ENCODE data around the gene GLP2R. TPM values are rescaled to one million over a fixed set of nuclear protein-coding genes. Genes with fewer than 3 reads are reported as not detected.

GLP2R gene
- total and polyA plus RNA-seq, 2 of the 8 experiments (the other 6 are each of a cell fraction or from before 2014, with no cell fraction given), result not detected

DNA sequence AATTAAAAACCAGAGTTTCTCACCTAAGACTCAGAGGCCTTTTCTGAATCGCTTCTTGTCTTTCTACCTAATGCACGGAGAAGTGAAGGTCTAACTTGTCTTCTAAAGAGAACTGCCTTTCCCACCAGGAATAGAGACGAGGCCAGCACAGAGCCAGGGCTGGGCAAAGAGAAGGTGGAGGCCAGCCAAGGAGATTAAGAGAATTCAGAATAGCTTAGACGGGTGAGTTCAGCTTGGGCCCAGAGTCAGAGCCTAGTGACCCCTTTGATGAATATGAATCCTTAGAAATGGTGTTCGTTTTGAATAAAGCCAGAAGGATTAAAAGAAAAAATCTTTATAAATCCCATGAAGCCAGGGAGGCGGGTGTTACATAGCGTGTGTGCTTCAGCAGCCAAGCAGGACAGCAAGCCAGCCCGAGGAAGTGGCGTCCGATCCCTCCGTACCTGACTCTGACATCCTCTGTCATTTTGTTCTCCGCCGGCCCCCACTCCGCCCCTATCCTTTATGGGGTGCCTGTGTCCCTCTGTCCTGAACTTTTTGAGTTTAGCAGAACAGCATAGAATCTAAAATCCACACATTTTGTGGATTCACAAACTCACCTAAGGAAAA is 11.3 kb upstream of the GLP2R start (continued):
- TF ChIP-seq, protein P1, sequence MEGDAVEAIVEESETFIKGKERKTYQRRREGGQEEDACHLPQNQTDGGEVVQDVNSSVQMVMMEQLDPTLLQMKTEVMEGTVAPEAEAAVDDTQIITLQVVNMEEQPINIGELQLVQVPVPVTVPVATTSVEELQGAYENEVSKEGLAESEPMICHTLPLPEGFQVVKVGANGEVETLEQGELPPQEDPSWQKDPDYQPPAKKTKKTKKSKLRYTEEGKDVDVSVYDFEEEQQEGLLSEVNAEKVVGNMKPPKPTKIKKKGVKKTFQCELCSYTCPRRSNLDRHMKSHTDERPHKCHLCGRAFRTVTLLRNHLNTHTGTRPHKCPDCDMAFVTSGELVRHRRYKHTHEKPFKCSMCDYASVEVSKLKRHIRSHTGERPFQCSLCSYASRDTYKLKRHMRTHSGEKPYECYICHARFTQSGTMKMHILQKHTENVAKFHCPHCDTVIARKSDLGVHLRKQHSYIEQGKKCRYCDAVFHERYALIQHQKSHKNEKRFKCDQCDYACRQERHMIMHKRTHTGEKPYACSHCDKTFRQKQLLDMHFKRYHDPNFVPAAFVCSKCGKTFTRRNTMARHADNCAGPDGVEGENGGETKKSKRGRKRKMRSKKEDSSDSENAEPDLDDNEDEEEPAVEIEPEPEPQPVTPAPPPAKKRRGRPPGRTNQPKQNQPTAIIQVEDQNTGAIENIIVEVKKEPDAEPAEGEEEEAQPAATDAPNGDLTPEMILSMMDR (IDR thresholded peaks at IDR 0.05; ENCODE audit: control extremely low read depth in 1 of 3, insufficient read depth in 1 of 3, low read depth in 1 of 3, low read length in 3 of 3), result no peak
- TF ChIP-seq SUZ12 (IDR thresholded peaks at IDR 0.05; ENCODE audit: low read length) (no peak), YY1 (IDR thresholded peaks at IDR 0.05; ENCODE audit: low read depth, low read length) (no peak), CEBPB (IDR thresholded peaks at IDR 0.05; ENCODE audit: low read depth, low read length) (no peak), CHD2 (IDR thresholded peaks at IDR 0.05; ENCODE audit: low read length) (no peak), TAF1 (IDR thresholded peaks at IDR 0.05; ENCODE audit: low read depth, low read length) (no peak), SRF (IDR thresholded peaks at IDR 0.05; ENCODE audit: low read depth, low read length) (no peak), CTBP2 (IDR thresholded peaks at IDR 0.05; ENCODE audit: borderline replicate concordance, insufficient read depth, insufficient read length, low read length) (no peak), BACH1 (IDR thresholded peaks at IDR 0.05; ENCODE audit: low read length) (no peak), HDAC2 (IDR thresholded peaks at IDR 0.05; ENCODE audit: borderline replicate concordance in 1 of 2, low read depth in 2 of 2, low read length in 2 of 2) (no peak)

Measured in H1 (cell line).